Measurements from ENCODE around the gene RCSD1.

RCSD1 gene

DNA sequence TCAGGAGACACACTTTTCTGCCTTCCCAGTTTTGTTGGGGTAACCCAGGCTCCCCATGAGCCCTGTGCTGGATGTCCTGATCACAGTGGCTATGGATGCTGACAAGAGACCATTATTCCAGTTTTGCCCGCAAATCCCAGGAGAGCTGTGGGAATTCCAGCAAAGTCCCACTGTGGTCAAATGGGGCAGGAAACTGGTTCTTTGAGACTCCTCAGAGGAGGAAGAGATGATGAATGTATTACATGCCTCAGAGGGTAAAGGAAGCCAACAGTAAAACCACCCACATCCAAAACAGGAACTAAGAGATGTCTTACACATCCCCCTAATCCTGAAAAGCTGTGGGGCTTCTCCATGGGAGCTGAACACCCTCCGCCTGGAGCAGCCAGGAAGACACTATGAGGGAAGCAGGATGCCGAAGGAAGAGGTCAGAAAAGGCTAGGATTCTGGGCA, 78.9 kb downstream of the RCSD1 start:
- H3K36me3 ChIP-seq (ENCODE audit: insufficient read depth, low read length) = peaks cover 12% of the 10 kb centered on the region; the same call in 1 of the 2 replicates
- no peaks in the 10 kb centered on the region for H3F3A ChIP-seq (ENCODE audit: low read depth)
- TF ChIP-seq EZH2phosphoT487 (IDR thresholded peaks at IDR 0.05; ENCODE audit: borderline replicate concordance) = no peak
- TF ChIP-seq, protein P1, sequence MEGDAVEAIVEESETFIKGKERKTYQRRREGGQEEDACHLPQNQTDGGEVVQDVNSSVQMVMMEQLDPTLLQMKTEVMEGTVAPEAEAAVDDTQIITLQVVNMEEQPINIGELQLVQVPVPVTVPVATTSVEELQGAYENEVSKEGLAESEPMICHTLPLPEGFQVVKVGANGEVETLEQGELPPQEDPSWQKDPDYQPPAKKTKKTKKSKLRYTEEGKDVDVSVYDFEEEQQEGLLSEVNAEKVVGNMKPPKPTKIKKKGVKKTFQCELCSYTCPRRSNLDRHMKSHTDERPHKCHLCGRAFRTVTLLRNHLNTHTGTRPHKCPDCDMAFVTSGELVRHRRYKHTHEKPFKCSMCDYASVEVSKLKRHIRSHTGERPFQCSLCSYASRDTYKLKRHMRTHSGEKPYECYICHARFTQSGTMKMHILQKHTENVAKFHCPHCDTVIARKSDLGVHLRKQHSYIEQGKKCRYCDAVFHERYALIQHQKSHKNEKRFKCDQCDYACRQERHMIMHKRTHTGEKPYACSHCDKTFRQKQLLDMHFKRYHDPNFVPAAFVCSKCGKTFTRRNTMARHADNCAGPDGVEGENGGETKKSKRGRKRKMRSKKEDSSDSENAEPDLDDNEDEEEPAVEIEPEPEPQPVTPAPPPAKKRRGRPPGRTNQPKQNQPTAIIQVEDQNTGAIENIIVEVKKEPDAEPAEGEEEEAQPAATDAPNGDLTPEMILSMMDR (conservative IDR thresholded peaks at IDR 0.05; ENCODE audit: low read length) = no peak
- H3K79me2 ChIP-seq (ENCODE audit: insufficient read depth, low read length) = no peaks in the 10 kb centered on the region
- no peaks in the 10 kb centered on the region for H4K20me1 ChIP-seq (ENCODE audit: insufficient read depth, low read length, poor library complexity, severe bottlenecking)
- no peak overlapping the region for H3K4me2 ChIP-seq (ENCODE audit: low read depth, low read length, poor library complexity, severe bottlenecking)
- no peaks in the 10 kb centered on the region for H3K27me3 ChIP-seq (ENCODE audit: insufficient read depth, low read length, poor library complexity, severe bottlenecking)
- peaks cover 10% of the 10 kb centered on the region for H3K4me1 ChIP-seq (ENCODE audit: insufficient read depth, low read length, poor library complexity, severe bottlenecking)
- no peaks in the 10 kb centered on the region for H3K9me2 ChIP-seq (replicated peaks; ENCODE audit: low read depth, low read length)
- no peak overlapping the region for H3K4me3 ChIP-seq (ENCODE audit: low read length, poor library complexity, severe bottlenecking)
- no peak overlapping the region for H3K9ac ChIP-seq (ENCODE audit: low read depth, low read length, poor library complexity, severe bottlenecking)
- H2AFZ ChIP-seq (ENCODE audit: low read length) = no peak overlapping the region
- H3K9me3 ChIP-seq (ENCODE audit: insufficient read depth, low read depth, low read length) = no peaks in the 10 kb centered on the region

DNA sequence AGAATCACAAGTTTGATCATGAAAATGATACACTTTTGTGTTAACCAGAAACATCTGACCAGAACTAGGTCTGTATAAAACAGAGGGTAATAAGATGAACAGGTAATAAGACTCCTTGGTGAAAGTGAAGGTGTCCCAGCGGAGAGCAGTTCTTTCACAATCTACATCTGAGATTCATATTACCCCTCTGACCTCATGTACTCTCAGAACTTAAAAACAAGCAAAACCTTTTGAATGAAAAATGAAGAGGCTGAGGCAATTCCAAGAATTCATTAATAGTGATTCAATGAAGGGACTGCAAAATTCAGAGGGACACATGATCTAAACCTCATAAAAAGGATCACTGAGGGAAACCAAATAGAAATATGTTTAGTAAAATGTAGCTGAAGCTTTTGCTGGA, 80.8 kb downstream of the RCSD1 start:
- no peaks in the 10 kb centered on the region for H3K79me2 ChIP-seq (ENCODE audit: insufficient read depth, low read length)
- H2AFZ ChIP-seq (ENCODE audit: low read length) = no peak overlapping the region
- no peaks in the 10 kb centered on the region for H3K9me3 ChIP-seq (ENCODE audit: insufficient read depth, low read depth, low read length)
- no peak for TF ChIP-seq EZH2phosphoT487 (IDR thresholded peaks at IDR 0.05; ENCODE audit: borderline replicate concordance)
- TF ChIP-seq, protein P1 (conservative IDR thresholded peaks at IDR 0.05; ENCODE audit: low read length) = no peak
- H3K27me3 ChIP-seq (ENCODE audit: insufficient read depth, low read length, poor library complexity, severe bottlenecking) = no peaks in the 10 kb centered on the region
- no peak overlapping the region for H3K4me2 ChIP-seq (ENCODE audit: low read depth, low read length, poor library complexity, severe bottlenecking)
- no peaks in the 10 kb centered on the region for H3K36me3 ChIP-seq (ENCODE audit: insufficient read depth, low read length)
- H3F3A ChIP-seq (ENCODE audit: low read depth) = peaks cover 5% of the 10 kb centered on the region; the same call in 1 of the 2 replicates
- H3K9ac ChIP-seq (ENCODE audit: low read depth, low read length, poor library complexity, severe bottlenecking) = no peak overlapping the region
- H3K4me1 ChIP-seq (ENCODE audit: insufficient read depth, low read length, poor library complexity, severe bottlenecking) = peaks cover 13% of the 10 kb centered on the region
- H4K20me1 ChIP-seq (ENCODE audit: insufficient read depth, low read length, poor library complexity, severe bottlenecking) = no peaks in the 10 kb centered on the region
- no peaks in the 10 kb centered on the region for H3K9me2 ChIP-seq (replicated peaks; ENCODE audit: low read depth, low read length)
- H3K4me3 ChIP-seq (ENCODE audit: low read length, poor library complexity, severe bottlenecking) = no peak overlapping the region

- no peaks in the 10 kb centered on the region for H3K9me3 ChIP-seq (ENCODE audit: insufficient read depth, low read depth, low read length)
- H4K20me1 ChIP-seq (ENCODE audit: insufficient read depth, low read length, poor library complexity, severe bottlenecking) = no peaks in the 10 kb centered on the region
- no peak overlapping the region for H3K4me3 ChIP-seq (ENCODE audit: low read length, poor library complexity, severe bottlenecking)
- H3K4me2 ChIP-seq (ENCODE audit: low read depth, low read length, poor library complexity, severe bottlenecking) = no peak overlapping the region
- H3K9me2 ChIP-seq (replicated peaks; ENCODE audit: low read depth, low read length) = no peaks in the 10 kb centered on the region
- no peak overlapping the region for H3K9ac ChIP-seq (ENCODE audit: low read depth, low read length, poor library complexity, severe bottlenecking)
- TF ChIP-seq EZH2phosphoT487 (IDR thresholded peaks at IDR 0.05; ENCODE audit: borderline replicate concordance) = no peak
- TF ChIP-seq, protein P1 (conservative IDR thresholded peaks at IDR 0.05; ENCODE audit: low read length) = no peak
- H3K79me2 ChIP-seq (ENCODE audit: insufficient read depth, low read length) = no peaks in the 10 kb centered on the region
- peaks cover 5% of the 10 kb centered on the region; the same call in 1 of the 2 replicates for H3F3A ChIP-seq (ENCODE audit: low read depth)
- H2AFZ ChIP-seq (ENCODE audit: low read length) = no peak overlapping the region
- no peaks in the 10 kb centered on the region for H3K27me3 ChIP-seq (ENCODE audit: insufficient read depth, low read length, poor library complexity, severe bottlenecking)
- peaks cover 17% of the 10 kb centered on the region for H3K4me1 ChIP-seq (ENCODE audit: insufficient read depth, low read length, poor library complexity, severe bottlenecking)
- H3K36me3 ChIP-seq (ENCODE audit: insufficient read depth, low read length) = no peaks in the 10 kb centered on the region
Measured at GRCh38 chr1:167711797-167712196, 81.8 kb downstream of the RCSD1 start.
